CD4-positive, alpha-beta T cell (primary cell): ENCODE data around the gene GALNT18. TPM values are rescaled to one million over a fixed set of nuclear protein-coding genes. Genes with fewer than 3 reads are reported as not detected.

Experiments
- ATAC-seq: fragments of 200-7000 bp; cut with Tn5 transposase; one replicate; pipeline ENCODE4 v1.10.0; 2022; ENCODE audit warnings: mild to moderate bottlenecking; ENCODE audit not compliant: poor library complexity
- CTCF ChIA-PET: fragments of 350-600 bp; sonication (Branson Sonifier 250); formaldehyde crosslinking; loops from one replicate; lab custom pipeline; 2021; ENCODE audit warnings: antibody characterized with exemption, inconsistent platforms; lab: Charles Lee
- POLR2A ChIA-PET: fragments of 350-600 bp; sonication (Branson Sonifier 250); formaldehyde crosslinking; loops from one replicate; lab custom pipeline; 2021; ENCODE audit warnings: antibody characterized with exemption, inconsistent platforms; lab: Charles Lee
- DNase-seq, 14 experiments: peaks; one replicate each; pipeline ENCODE4 v3.0.0-alpha.2; 2013 to 2020; ENCODE audit warnings: mixed read lengths in 2 of 14
- H3K27ac ChIP-seq, 2 donors: one replicate each; pipeline versions ENCODE4 v1.5.1 to v1.7.0; 2013; ENCODE audit warnings: low read length in 2 of 2, low read depth in 1 of 2, mild to moderate bottlenecking in 1 of 2
- H3K27me3 ChIP-seq, 2 experiments: 1 replicate in 1 of 2; 2 replicates in 1 of 2; pipeline versions ENCODE4 v1.6.1 to v1.7.0; 2013; ENCODE audit warnings: low read length in 2 of 2, control low read depth in 1 of 2, mild to moderate bottlenecking in 1 of 2, moderate library complexity in 1 of 2; ENCODE audit not compliant: insufficient read depth in 2 of 2, control insufficient read depth in 1 of 2
- H3K36me3 ChIP-seq: one replicate; pipeline ENCODE4 v1.6.1; 2013; ENCODE audit warnings: low read length, control low read depth; ENCODE audit not compliant: insufficient read depth
- H3K4me1 ChIP-seq: one replicate; pipeline ENCODE4 v1.6.1; 2013; ENCODE audit warnings: low read length, control low read depth; ENCODE audit not compliant: insufficient read depth
- H3K4me3 ChIP-seq: one replicate; pipeline ENCODE4 v1.5.1; 2013; ENCODE audit warnings: mild to moderate bottlenecking, low read length, moderate library complexity
- H3K9me3 ChIP-seq, 2 experiments: 1 replicate in 1 of 2; 2 replicates in 1 of 2; pipeline versions ENCODE4 v1.6.1 to v1.7.0; 2013; ENCODE audit warnings: low read length in 2 of 2, mild to moderate bottlenecking in 2 of 2, control low read depth in 1 of 2, moderate library complexity in 1 of 2; ENCODE audit not compliant: control insufficient read depth in 1 of 2, insufficient read depth in 1 of 2
- H3K27ac Mint-ChIP-seq: one replicate; pipeline ENCODE4 v1.8.0; 2020; ENCODE audit warnings: mixed read lengths
- H3K27me3 Mint-ChIP-seq: one replicate; pipeline ENCODE4 v1.8.0; 2021; ENCODE audit warnings: mixed read lengths
- H3K36me3 Mint-ChIP-seq: one replicate; pipeline ENCODE4 v1.8.0; 2021; ENCODE audit warnings: low read depth, mixed read lengths
- H3K4me1 Mint-ChIP-seq: one replicate; pipeline ENCODE4 v1.8.0; 2021; ENCODE audit warnings: low read depth, mixed read lengths
- H3K4me3 Mint-ChIP-seq: one replicate; pipeline ENCODE4 v1.8.0; 2020; ENCODE audit warnings: mild to moderate bottlenecking, mixed read lengths
- H3K9me3 Mint-ChIP-seq: one replicate; pipeline ENCODE4 v1.8.0; 2020; ENCODE audit warnings: mixed read lengths
- CTCF ChIP-seq: fragments of 200-600 bp; IDR thresholded peaks from one replicate; pipeline ENCODE4 v1.8.0; 2022; ENCODE audit warnings: antibody characterized with exemption, mild to moderate bottlenecking
- intact Hi-C, 2 experiments: fragments of 100-400 bp; cut with DNase I in 1 of 2; cut with micrococcal nuclease in 1 of 2; formaldehyde crosslinking; loops; one replicate each; pipeline versions ENCODE4 v1.15.1 to v1.9.0; 2023 to 2025; cut with DNase I, micrococcal nuclease
- total RNA-seq, 174 experiments: library from RNA in 2 of 174; stranded (reverse) in 2 of 174; gene quantifications; one replicate each; pipeline ENCODE4 v1.2.3 and lab custom pipeline; 2021 to 2026

Gene GALNT18
- total RNA-seq, 2 experiments from 2014 or later, result 0.08 TPM; not detected in 1

- Mint-ChIP-seq H3K27ac (no peak overlapping the region), H3K4me3 (no peak overlapping the region), H3K27me3 (no peaks in the 10 kb centered on the region), H3K36me3 (no peaks in the 10 kb centered on the region), H3K4me1 (no peaks in the 10 kb centered on the region), H3K9me3 (no peaks in the 10 kb centered on the region)
- ChIA-PET POLR2A (no interaction called here), CTCF (no interaction called here)
- no peak for TF ChIP-seq CTCF
- Histone ChIP-seq H3K4me1 (no peaks in the 10 kb centered on the region), H3K4me3 (no peak overlapping the region), H3K27me3 (peaks cover 0 to 4% of the 10 kb centered on the region in 2 experiments), H3K27ac (no peak overlapping the region), H3K36me3 (no peaks in the 10 kb centered on the region), H3K9me3 (no peaks in the 10 kb centered on the region)
- no peak for DNase-seq
- intact Hi-C loops, result no loop called here
- no peak for ATAC-seq
Observed at GRCh38 chr11:11382858-11383532, 238.8 kb downstream of the GALNT18 start.

DNA sequence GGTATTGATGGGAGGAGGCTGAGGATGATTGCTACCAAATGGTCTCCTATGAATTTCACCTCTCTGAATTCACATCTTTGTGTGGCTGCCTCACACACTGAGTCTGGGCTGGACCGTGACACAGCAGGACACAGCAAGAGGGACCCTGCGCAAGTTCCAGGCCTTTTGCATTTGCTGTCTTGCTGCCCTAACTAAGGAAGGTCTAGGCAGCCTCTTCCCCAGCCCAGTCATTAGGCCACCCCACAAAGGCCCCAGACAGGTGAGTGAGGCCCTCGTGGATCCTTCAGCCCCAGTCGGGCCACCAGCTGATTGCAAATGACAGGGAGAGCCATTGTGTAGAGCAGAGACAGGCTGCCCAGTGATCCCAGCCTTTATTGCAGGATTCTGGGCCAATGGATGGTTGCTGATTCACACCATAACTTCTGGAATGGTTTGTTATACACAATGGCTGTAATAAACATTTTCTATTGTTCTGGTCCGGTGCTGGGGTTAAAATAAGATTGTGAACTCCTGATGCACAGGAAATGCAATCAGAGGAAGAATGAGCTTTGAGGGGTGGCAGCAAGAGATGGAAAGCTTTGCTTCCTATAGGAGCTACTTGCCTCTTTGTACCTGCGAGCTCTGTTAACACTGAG lies 240.2 kb downstream of the GALNT18 start:
- Mint-ChIP-seq H3K27ac (no peak overlapping the region), H3K9me3 (no peaks in the 10 kb centered on the region), H3K4me3 (no peak overlapping the region), H3K4me1 (no peaks in the 10 kb centered on the region), H3K27me3 (no peaks in the 10 kb centered on the region), H3K36me3 (no peaks in the 10 kb centered on the region)
- peaks cover 0 to 4% of the 10 kb centered on the region in 2 experiments for H3K27me3 ChIP-seq
- no peak overlapping the region for H3K4me3 ChIP-seq
- no peak for TF ChIP-seq CTCF
- intact Hi-C loops, result no loop called here
- no peaks in the 10 kb centered on the region for H3K36me3 ChIP-seq
- H3K27ac ChIP-seq, result no peak overlapping the region
- DNase-seq (no peak), ATAC-seq (no peak)
- H3K4me1 ChIP-seq, result no peaks in the 10 kb centered on the region
- ChIA-PET CTCF (no interaction called here), POLR2A (no interaction called here)
- H3K9me3 ChIP-seq, result no peaks in the 10 kb centered on the region

- intact Hi-C loops, result no loop called here
Observed at GRCh38 chr11:11380883-11381282, 240.9 kb downstream of the GALNT18 start.

More at GRCh38 chr11:11380883-11381282, 240.9 kb downstream of the GALNT18 start:
- TF ChIP-seq CTCF, result no peak
- H3K4me1 Mint-ChIP-seq, result no peaks in the 10 kb centered on the region
- H3K27ac ChIP-seq, result no peak overlapping the region
- no peaks in the 10 kb centered on the region for H3K4me1 ChIP-seq
- no peaks in the 10 kb centered on the region for H3K9me3 ChIP-seq
- H3K4me3 ChIP-seq, result no peak overlapping the region
- no peak overlapping the region for H3K4me3 Mint-ChIP-seq
- H3K27me3 Mint-ChIP-seq, result no peaks in the 10 kb centered on the region
- ChIA-PET CTCF (no interaction called here), POLR2A (no interaction called here)
- DNase-seq (no peak), ATAC-seq (no peak)
- no peaks in the 10 kb centered on the region for H3K36me3 Mint-ChIP-seq
- H3K27me3 ChIP-seq, result peaks cover 0 to 2% of the 10 kb centered on the region in 2 experiments
- no peak overlapping the region for H3K27ac Mint-ChIP-seq
- H3K9me3 Mint-ChIP-seq, result no peaks in the 10 kb centered on the region
- no peaks in the 10 kb centered on the region for H3K36me3 ChIP-seq
